HepG2 (cell line): ENCODE results near the gene XRCC5. TPM values are rescaled to one million over a fixed set of nuclear protein-coding genes. Genes with fewer than 3 reads are reported as not detected.

Source experiments
- ATF3 ChIP-seq: sonication (generic); formaldehyde crosslinking; IDR thresholded peaks from 2 replicates; pipeline ENCODE4 v1.4.0; 2020; ENCODE audit warnings: missing genetic modification reagents
- E2F2 ChIP-seq: sonication (generic); formaldehyde crosslinking; IDR thresholded peaks from 2 replicates; pipeline ENCODE4 v1.4.0; 2020; ENCODE audit warnings: missing genetic modification reagents, borderline replicate concordance
- JARID2 ChIP-seq: sonication (generic); formaldehyde crosslinking; IDR thresholded peaks from 2 replicates; pipeline ENCODE4 v1.8.1; 2023; ENCODE audit warnings: missing genetic modification reagents, inconsistent platforms; ENCODE audit not compliant: insufficient replicate concordance
- KIAA2018 ChIP-seq: sonication (generic); formaldehyde crosslinking; IDR thresholded peaks from 2 replicates; pipeline ENCODE4 v1.5.0; 2020; ENCODE audit warnings: mild to moderate bottlenecking, missing genetic modification reagents, borderline replicate concordance
- MATR3 ChIP-seq: sonication (generic); formaldehyde crosslinking; IDR thresholded peaks from 2 replicates; pipeline ENCODE4 v1.4.0; 2020; ENCODE audit warnings: missing genetic modification reagents
- NFYC ChIP-seq: IDR thresholded peaks from 2 replicates; pipeline ENCODE4 v1.6.1; 2016; ENCODE audit warnings: missing genetic modification reagents, missing compliant biosample characterization
- PBX3 ChIP-seq: sonication (generic); formaldehyde crosslinking; IDR thresholded peaks from 2 replicates; pipeline ENCODE4 v1.8.1; 2023; ENCODE audit warnings: missing genetic modification reagents, inconsistent platforms, borderline replicate concordance
- SRY ChIP-seq: sonication (generic); formaldehyde crosslinking; IDR thresholded peaks from 2 replicates; pipeline ENCODE4 v1.8.0; 2022; ENCODE audit warnings: mild to moderate bottlenecking, missing genetic modification reagents
- TMF1 ChIP-seq: sonication (generic); formaldehyde crosslinking; IDR thresholded peaks from 2 replicates; pipeline ENCODE4 v1.8.1; 2022; ENCODE audit warnings: low read depth, missing genetic modification reagents
- ZBTB21 ChIP-seq: sonication (generic); formaldehyde crosslinking; IDR thresholded peaks from 2 replicates; pipeline ENCODE4 v1.4.0; 2020; ENCODE audit warnings: missing genetic modification reagents
- ZKSCAN1 ChIP-seq: fragments of 150-350 bp; IDR thresholded peaks from 2 replicates; pipeline ENCODE4 v1.6.1; 2014; ENCODE audit warnings: low read length
- ZNF205 ChIP-seq: IDR thresholded peaks from 2 replicates; pipeline ENCODE4 v1.6.1; 2018; ENCODE audit warnings: missing biosample characterization, missing genetic modification reagents
- ZNF235 ChIP-seq: sonication (generic); formaldehyde crosslinking; IDR thresholded peaks from 2 replicates; pipeline ENCODE4 v1.8.1; 2023; ENCODE audit warnings: mild to moderate bottlenecking, missing genetic modification reagents, borderline replicate concordance
- ZNF263 ChIP-seq: sonication (generic); formaldehyde crosslinking; IDR thresholded peaks from 2 replicates; pipeline ENCODE4 v1.4.0; 2020; ENCODE audit warnings: missing genetic modification reagents
- ZNF660 ChIP-seq: sonication (generic); formaldehyde crosslinking; IDR thresholded peaks from 2 replicates; pipeline ENCODE4 v1.5.1; 2020; ENCODE audit warnings: mild to moderate bottlenecking, low read depth, missing genetic modification reagents, borderline replicate concordance
- ZNF780A ChIP-seq: sonication (generic); formaldehyde crosslinking; IDR thresholded peaks from 2 replicates; pipeline ENCODE4 v1.8.0; 2022; ENCODE audit warnings: mild to moderate bottlenecking, missing genetic modification reagents, moderate library complexity
- polyA plus RNA-seq, 8 experiments: library from polyadenylated mRNA; depleted of rRNA in 3 of 8; stranded (reverse) in 7 of 8; unstranded in 1 of 8; fragments of >200 nt; fragmentation: Illumina TruSeq in 4 of 8; extraction: Trizol in 4 of 8; gene quantifications; 2 replicates each; pipeline versions ENCODE4 v1.2.1 to v1.2.3, GENCODE V29; 2011 to 2016; ENCODE audit warnings: low read depth in 4 of 8, missing spikeins in 1 of 8, mixed read lengths in 1 of 8; ENCODE audit not compliant: insufficient read depth in 1 of 8
- total RNA-seq, 5 experiments: library from RNA; depleted of rRNA; stranded (reverse); fragments of >200 nt; fragmentation: Illumina TruSeq; extraction: Trizol; gene quantifications; 2 replicates each; pipeline ENCODE4 v1.2.3, GENCODE V29; 2016; ENCODE audit warnings: low read depth in 1 of 5
- TF ChIP-seq, protein P1 (sequence below): sonication (generic); formaldehyde crosslinking; IDR thresholded peaks from 2 replicates; pipeline ENCODE4 v1.9.0; 2022; ENCODE audit warnings: missing genetic modification reagents, mild to moderate bottlenecking, borderline replicate concordance

Gene XRCC5
- total and polyA plus RNA-seq, 2 of the 13 experiments (the other 11 are each of a cell fraction or from before 2014, with no cell fraction given) = 264 to 454 TPM

DNA sequence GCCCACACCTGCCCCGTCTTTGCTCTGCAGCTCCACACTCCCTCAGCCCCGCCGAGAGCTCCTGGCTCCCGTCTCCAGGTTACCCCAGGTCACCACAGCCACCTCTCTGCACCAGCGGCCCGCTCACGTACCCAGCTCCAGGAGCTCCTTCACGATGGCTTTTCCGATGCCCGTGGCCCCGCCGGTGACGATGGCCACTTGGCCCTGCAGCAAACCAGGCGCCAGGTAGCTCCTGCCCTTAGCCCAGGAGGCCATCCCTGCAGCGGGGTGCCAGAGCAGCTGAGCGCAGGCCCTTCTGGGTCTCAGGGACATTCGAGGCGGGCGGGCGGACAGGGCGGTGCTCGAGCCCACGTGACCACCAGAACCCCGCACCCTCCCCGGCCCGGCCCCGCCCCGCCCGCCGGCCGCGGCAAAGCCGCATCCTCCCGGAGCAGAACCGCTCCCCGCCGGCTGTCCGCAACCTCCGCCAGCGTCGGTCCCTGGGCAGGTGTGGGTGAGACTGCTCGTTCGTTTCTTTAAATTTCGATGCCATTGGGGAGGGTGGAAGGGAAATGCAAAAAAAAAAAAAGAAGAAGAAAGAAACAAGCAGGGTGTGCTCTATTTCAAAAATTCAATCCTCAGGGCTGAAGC is 27.5 kb upstream of the XRCC5 start, which contains the start of the genes PECR and TMEM169 (continued):
- TF ChIP-seq, protein P1, sequence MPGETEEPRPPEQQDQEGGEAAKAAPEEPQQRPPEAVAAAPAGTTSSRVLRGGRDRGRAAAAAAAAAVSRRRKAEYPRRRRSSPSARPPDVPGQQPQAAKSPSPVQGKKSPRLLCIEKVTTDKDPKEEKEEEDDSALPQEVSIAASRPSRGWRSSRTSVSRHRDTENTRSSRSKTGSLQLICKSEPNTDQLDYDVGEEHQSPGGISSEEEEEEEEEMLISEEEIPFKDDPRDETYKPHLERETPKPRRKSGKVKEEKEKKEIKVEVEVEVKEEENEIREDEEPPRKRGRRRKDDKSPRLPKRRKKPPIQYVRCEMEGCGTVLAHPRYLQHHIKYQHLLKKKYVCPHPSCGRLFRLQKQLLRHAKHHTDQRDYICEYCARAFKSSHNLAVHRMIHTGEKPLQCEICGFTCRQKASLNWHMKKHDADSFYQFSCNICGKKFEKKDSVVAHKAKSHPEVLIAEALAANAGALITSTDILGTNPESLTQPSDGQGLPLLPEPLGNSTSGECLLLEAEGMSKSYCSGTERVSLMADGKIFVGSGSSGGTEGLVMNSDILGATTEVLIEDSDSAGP (CRISPR knock-in tag) = peak; percentile 95
- TF ChIP-seq MATR3 (CRISPR knock-in tag) = no peak
- no peak for TF ChIP-seq ZBTB21 (CRISPR knock-in tag)
- TF ChIP-seq ZNF235 (CRISPR knock-in tag) = peak; percentile 93; the same call in 1 of the 2 replicates
- no peak for TF ChIP-seq PBX3 (CRISPR knock-in tag)
- peak; percentile 58; the same call in 1 of the 2 replicates for TF ChIP-seq ZNF205 (CRISPR knock-in tag)
- no peak for TF ChIP-seq ZNF263
- 0 out of 2 replicates have a peak, but pooled peaks have one; percentile 44 for TF ChIP-seq ATF3
- peak; percentile 95 for TF ChIP-seq JARID2 (CRISPR knock-in tag)
- peak; percentile 96; the same call in 1 of the 2 replicates for TF ChIP-seq TMF1 (CRISPR knock-in tag)
- TF ChIP-seq KIAA2018 (CRISPR knock-in tag) = peak; percentile 95
- 0 out of 2 replicates have a peak, but pooled peaks have one; percentile 91 for TF ChIP-seq ZNF660 (CRISPR knock-in tag)
- TF ChIP-seq ZNF780A (CRISPR knock-in tag) = 0 out of 2 replicates have a peak, but pooled peaks have one; percentile 76
- no peak for TF ChIP-seq ZKSCAN1
- no peak for TF ChIP-seq NFYC (CRISPR knock-in tag)
- no peak for TF ChIP-seq E2F2 (CRISPR knock-in tag)
- peak; percentile 88 for TF ChIP-seq SRY (CRISPR knock-in tag)
